NCI-H524 treated with DMSO at 0.1 percent for 48 hours (cell line): ENCODE data around the gene TEX11.
"Not testable (repeated sequence)": the region's sequence is repeated elsewhere in the genome, so short reads cannot be mapped to it uniquely, and the experiment has no call there.

ENCODE experiments used
- DNase-seq: peaks from one replicate; lab custom pipeline; 2025; lab: John Stamatoyannopoulos, UW

Gene TEX11

GRCh38 chrX:70755850-70756249 is 152.7 kb downstream of the TEX11 start:
- DNase-seq: no peak

GRCh38 chrX:70754169-70754848 is 154.2 kb downstream of the TEX11 start:
- no peak for DNase-seq

GRCh38 chrX:70733774-70734173 is 174.7 kb downstream of the TEX11 start:
- DNase-seq: not testable (repeated sequence)

GRCh38 chrX:70727961-70728360 is 180.6 kb downstream of the TEX11 start:
- not testable (repeated sequence) for DNase-seq

GRCh38 chrX:70720721-70721120 is 187.8 kb downstream of the TEX11 start:
- DNase-seq: no peak

- DNase-seq: not testable (repeated sequence)
Observed at GRCh38 chrX:70711336-70711735, 197.2 kb downstream of the TEX11 start.

GRCh38 chrX:70694339-70695122 is 214.0 kb downstream of the TEX11 start:
- no peak for DNase-seq

GRCh38 chrX:70679455-70679854 is 229.1 kb downstream of the TEX11 start:
- not testable (repeated sequence) for DNase-seq

GRCh38 chrX:70675284-70675683 is 233.2 kb downstream of the TEX11 start:
- DNase-seq: no peak

GRCh38 chrX:70672326-70672725 is 236.2 kb downstream of the TEX11 start:
- no peak for DNase-seq

GRCh38 chrX:70669120-70669519 is 239.4 kb downstream of the TEX11 start:
- DNase-seq: no peak

GRCh38 chrX:70664726-70665125 is 243.8 kb downstream of the TEX11 start:
- no peak for DNase-seq

- not testable (repeated sequence) for DNase-seq
Observed at GRCh38 chrX:70661124-70661523, 247.4 kb downstream of the TEX11 start.

GRCh38 chrX:70657546-70657945 is 251.0 kb downstream of the TEX11 start:
- not testable (repeated sequence) for DNase-seq

GRCh38 chrX:70656304-70656703 is 252.2 kb downstream of the TEX11 start:
- no peak for DNase-seq

- not testable (repeated sequence) for DNase-seq
Observed at GRCh38 chrX:70647910-70648309, 260.6 kb downstream of the TEX11 start.

GRCh38 chrX:70636218-70636617 is 272.3 kb downstream of the TEX11 start:
- DNase-seq: no peak

GRCh38 chrX:70635669-70636068 is 272.8 kb downstream of the TEX11 start:
- DNase-seq: no peak

- DNase-seq: no peak
Observed at GRCh38 chrX:70635227-70635626, 273.3 kb downstream of the TEX11 start.

- no peak for DNase-seq
Observed at GRCh38 chrX:70621743-70622142, 286.8 kb downstream of the TEX11 start.

- no peak for DNase-seq
Observed at GRCh38 chrX:70618467-70618866, 290.0 kb downstream of the TEX11 start.

GRCh38 chrX:70613295-70613694 is 295.2 kb downstream of the TEX11 start:
- DNase-seq: no peak

- no peak for DNase-seq
Observed at GRCh38 chrX:70605352-70605751, 303.2 kb downstream of the TEX11 start.
